DMS79 treated with DMSO at 0.1 percent for 48 hours (cell line): Measurements from ENCODE around the gene ZSCAN16.

Experiments
- DNase-seq: peaks from one replicate; lab custom pipeline; 2025; lab: John Stamatoyannopoulos, UW

Gene ZSCAN16

DNA sequence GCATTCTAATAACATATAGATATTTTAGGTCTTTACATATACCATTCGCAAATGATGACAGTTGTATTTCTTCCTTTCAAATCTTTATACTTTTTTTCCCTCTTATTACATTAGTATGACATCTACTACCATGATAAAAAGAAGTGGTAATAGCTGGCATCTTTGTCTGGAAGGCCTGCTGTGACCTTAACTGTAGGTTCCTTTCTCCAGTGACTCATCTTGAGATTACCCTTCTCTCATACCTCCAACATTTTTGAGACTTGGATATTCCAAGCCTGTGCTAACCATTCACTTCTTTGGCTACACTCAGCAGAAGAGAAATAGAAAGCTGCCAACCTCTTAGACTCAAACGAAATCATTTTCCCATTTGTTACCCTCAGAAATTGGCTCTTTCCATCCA, 47.6 kb downstream of the ZSCAN16 start:
- DNase-seq = no peak

DNA sequence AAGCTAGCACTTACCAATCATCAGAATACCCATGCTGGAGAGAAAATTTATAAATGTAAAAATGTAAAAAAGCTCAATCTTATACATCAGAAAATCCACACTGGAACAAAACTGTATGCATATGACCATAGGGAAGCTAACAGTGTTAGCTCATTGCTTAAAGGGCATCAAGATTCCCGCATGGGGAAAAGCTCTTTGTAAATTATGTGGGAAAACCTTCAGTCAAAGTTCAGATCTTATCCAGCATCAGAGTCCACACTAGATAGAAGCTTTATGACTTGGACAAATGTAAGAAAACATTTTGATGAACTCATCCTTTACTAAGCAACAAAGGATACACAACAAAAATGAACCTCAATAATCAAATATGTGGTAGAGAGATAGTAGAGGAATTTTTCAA, 52.0 kb downstream of the ZSCAN16 start:
- no peak for DNase-seq
